GM21526 (cell line): ENCODE data around the gene EHD2.
"Not testable (repeated sequence)": the region's sequence is repeated elsewhere in the genome, so short reads cannot be mapped to it uniquely, and the experiment has no call there.

Experiments
- ATAC-seq: cut with Tn5 transposase; IDR thresholded peaks from one replicate; pipeline ENCODE4 v1.9.1; 2021; ENCODE audit warnings: moderate library complexity; ENCODE audit not compliant: unreplicated experiment, low FRiP score

Gene EHD2

GRCh38 chr19:47714339-47714738 lies 1.1 kb downstream of the EHD2 start:
- ATAC-seq: no peak

- ATAC-seq: not testable (repeated sequence)
Measured at GRCh38 chr19:47714855-47715254, 1.6 kb downstream of the EHD2 start.

GRCh38 chr19:47716270-47716937 lies 3.2 kb downstream of the EHD2 start:
- ATAC-seq: no peak

GRCh38 chr19:47718415-47719046 lies 5.3 kb downstream of the EHD2 start:
- not testable (repeated sequence) for ATAC-seq

- ATAC-seq: no peak
Measured at GRCh38 chr19:47719047-47719859, 6.0 kb downstream of the EHD2 start.

GRCh38 chr19:47720669-47721422 lies 7.6 kb downstream of the EHD2 start:
- ATAC-seq: no peak

GRCh38 chr19:47723581-47723940 lies 10.3 kb downstream of the EHD2 start:
- no peak for ATAC-seq

GRCh38 chr19:47725759-47726401 lies 12.7 kb downstream of the EHD2 start:
- ATAC-seq: no peak

GRCh38 chr19:47726467-47726866 lies 13.2 kb downstream of the EHD2 start:
- no peak for ATAC-seq

- not testable (repeated sequence) for ATAC-seq
Measured at GRCh38 chr19:47728295-47728694, 15.1 kb downstream of the EHD2 start.

- ATAC-seq: no peak
Measured at GRCh38 chr19:47729468-47729798, 16.2 kb downstream of the EHD2 start.

- ATAC-seq: no peak
Measured at GRCh38 chr19:47729799-47730520, 16.7 kb downstream of the EHD2 start.

GRCh38 chr19:47730521-47730889 lies 17.3 kb downstream of the EHD2 start:
- no peak for ATAC-seq

- no peak for ATAC-seq
Measured at GRCh38 chr19:47730910-47731309, 17.7 kb downstream of the EHD2 start.

GRCh38 chr19:47735131-47735530 lies 21.9 kb downstream of the EHD2 start:
- ATAC-seq: no peak

- no peak for ATAC-seq
Measured at GRCh38 chr19:47740866-47741519, 27.8 kb downstream of the EHD2 start.

GRCh38 chr19:47741544-47742140 lies 28.4 kb downstream of the EHD2 start:
- no peak for ATAC-seq

- ATAC-seq: no peak
Measured at GRCh38 chr19:47742634-47743033, 29.4 kb downstream of the EHD2 start.
